Right lobe of liver (tissue), 6 donors: ENCODE data around the gene TMEM231. TPM values are rescaled to one million over a fixed set of nuclear protein-coding genes. Genes with fewer than 3 reads are reported as not detected.
A peak's percentile ranks its signal among the peaks of the same experiment; 100 is the strongest.

ENCODE experiments used
- ATAC-seq, 4 donors: fragments of 200-7000 bp; cut with Tn5 transposase; one replicate each; pipeline ENCODE4 v1.9.1; 2020; ENCODE audit warnings: mild to moderate bottlenecking in 4 of 4, moderate library complexity in 4 of 4
- DNase-seq, 3 donors: peaks; one replicate each; pipeline ENCODE4 v3.0.0-alpha.2; 2020
- H3K27ac ChIP-seq, 3 donors: fragments of 200-600 bp; one replicate each; pipeline ENCODE4 v1.8.0; 2022
- H3K27me3 ChIP-seq, 2 donors: fragments of 200-600 bp; one replicate each; pipeline ENCODE4 v1.8.0; 2022
- H3K36me3 ChIP-seq, 4 donors: fragments of 200-600 bp; sonication (generic) in 1 of 4; one replicate each; pipeline versions ENCODE4 v1.5.1 to v1.8.0; 2017 to 2022; ENCODE audit warnings: control low read depth in 1 of 4
- H3K4me1 ChIP-seq, 4 donors: fragments of 200-600 bp; sonication (generic) in 1 of 4; one replicate each; pipeline versions ENCODE4 v1.5.1 to v1.8.0; 2017 to 2022; ENCODE audit warnings: control low read depth in 1 of 4
- H3K4me3 ChIP-seq, 3 donors: fragments of 200-600 bp; one replicate each; pipeline ENCODE4 v1.8.0; 2022
- H3K9me3 ChIP-seq, 4 donors: fragments of 200-600 bp; sonication (generic) in 1 of 4; one replicate each; pipeline versions ENCODE4 v1.5.1 to v1.8.0; 2017 to 2022; ENCODE audit warnings: control low read depth in 1 of 4
- POLR2A ChIP-seq: fragments of 450-650 bp; IDR thresholded peaks from one replicate; pipeline ENCODE4 v1.6.1; 2017; ENCODE audit warnings: antibody characterized with exemption, mild to moderate bottlenecking
- WGBS: methylation state at CpG from one replicate; pipeline ENCODE4 v1.1.6; 2018; ENCODE audit warnings: low coverage, low lambda C conversion rate; ENCODE audit not compliant: insufficient coverage; ENCODE audit errors: missing lambda C conversion rate; 5-methylcytosine and 5-hydroxymethylcytosine counted together
- intact Hi-C, 2 donors: fragments of 100-400 bp; cut with DNase I; formaldehyde crosslinking; loops; one replicate each; pipeline versions ENCODE4 v1.11.2 to v1.14.1; 2022
- total RNA-seq, 6 experiments: library from RNA; depleted of rRNA in 2 of 6; stranded (reverse); fragments of >200 nt in 2 of 6; fragmentation: NEBNext Ultra II Directional in 3 of 6; extraction: Animal tissue kit (Norgen Biotek cat#: 25700) in 3 of 6; gene quantifications; one replicate each; pipeline versions ENCODE4 v1.1.0 to v1.2.4, GENCODE V29; 2016 to 2023
- TF ChIP-seq, protein P1 (sequence below), 4 donors: fragments of 200-600 bp in 3 of 4; fragments of 450-650 bp in 1 of 4; IDR thresholded peaks; one replicate each; pipeline versions ENCODE4 v1.5.1 to v1.8.0; 2016 to 2022; ENCODE audit warnings: antibody characterized with exemption in 4 of 4, mild to moderate bottlenecking in 2 of 4
- donor health status: DM: no; HTN: yes; CAD: no.
- donor health status: DM: no; HTN: no; CAD: no.
- donor health status: DM: no; HTN: no; CAD: no.
- donor health status: DM: no; HTN: yes; CAD: no.
- donor health status: DM: no; HTN: yes; CAD: no.

The TMEM231 gene
- total RNA-seq, 6 experiments from 2014 or later, result 0.98 to 2.1 (median 1.7) TPM

DNA sequence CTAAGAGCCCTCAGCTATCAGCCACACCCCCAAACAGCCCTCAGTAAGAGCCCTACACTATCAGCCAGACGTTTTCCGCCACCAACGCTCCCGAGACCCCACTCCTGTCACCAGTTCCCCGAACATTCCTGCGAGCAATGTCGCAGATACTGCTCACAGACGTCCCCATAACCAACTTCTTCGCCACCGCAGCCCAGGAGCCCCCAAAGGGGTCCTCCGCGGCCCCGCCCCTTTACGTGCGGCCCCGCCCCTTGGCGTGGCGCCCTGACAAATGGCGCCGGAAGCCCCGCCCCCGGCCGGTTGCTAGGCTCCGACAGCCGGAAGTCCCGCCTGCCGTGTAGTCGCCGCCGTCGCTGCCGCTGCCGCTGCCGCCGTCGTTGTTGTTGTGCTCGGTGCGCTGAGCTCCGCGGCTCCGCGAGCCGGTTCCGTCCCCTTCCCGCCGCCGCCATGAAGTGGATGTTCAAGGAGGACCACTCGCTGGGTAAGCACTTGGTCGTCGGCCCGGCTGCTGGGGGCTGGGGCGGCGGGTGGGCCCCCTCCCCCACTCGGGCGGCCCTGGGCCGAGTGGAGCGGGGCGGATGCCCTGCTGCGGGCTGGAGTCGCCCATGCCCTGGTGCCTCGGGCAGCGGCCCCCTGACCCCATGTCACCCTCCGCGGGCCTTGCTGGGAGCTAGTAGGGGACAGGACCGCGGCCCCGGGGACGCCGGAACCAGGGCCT is 10.1 kb upstream of the TMEM231 start, which contains the start of gene GABARAPL2:
GABARAPL2 (plus strand) TSS at position 340 of the 718 bp plus-strand sequence; CDS start at position 448, 108 bp downstream.
- H3K27me3 ChIP-seq, result no peaks in the 10 kb centered on the region
- peaks cover 0 to 17% (median 0%) of the 10 kb centered on the region in 4 donors for H3K4me1 ChIP-seq
- H3K9me3 ChIP-seq, result no peaks in the 10 kb centered on the region
- DNase-seq, result peak; percentile 87 to 89 (median 89)
- H3K27ac ChIP-seq, result peak within 1 kb of the TSS; percentile 64 to 83 (median 69)
- WGBS, result under 1% methylated on average over 29 of the region's 69 CpGs
- peak; percentile 89 to 96 (median 94) for ATAC-seq
- H3K36me3 ChIP-seq, result peaks cover 0 to 32% (median 6%) of the 10 kb centered on the region in 4 donors
- H3K4me3 ChIP-seq, result peak within 1 kb of the TSS; percentile 90 to 100 (median 99)
- TF ChIP-seq, protein P1, sequence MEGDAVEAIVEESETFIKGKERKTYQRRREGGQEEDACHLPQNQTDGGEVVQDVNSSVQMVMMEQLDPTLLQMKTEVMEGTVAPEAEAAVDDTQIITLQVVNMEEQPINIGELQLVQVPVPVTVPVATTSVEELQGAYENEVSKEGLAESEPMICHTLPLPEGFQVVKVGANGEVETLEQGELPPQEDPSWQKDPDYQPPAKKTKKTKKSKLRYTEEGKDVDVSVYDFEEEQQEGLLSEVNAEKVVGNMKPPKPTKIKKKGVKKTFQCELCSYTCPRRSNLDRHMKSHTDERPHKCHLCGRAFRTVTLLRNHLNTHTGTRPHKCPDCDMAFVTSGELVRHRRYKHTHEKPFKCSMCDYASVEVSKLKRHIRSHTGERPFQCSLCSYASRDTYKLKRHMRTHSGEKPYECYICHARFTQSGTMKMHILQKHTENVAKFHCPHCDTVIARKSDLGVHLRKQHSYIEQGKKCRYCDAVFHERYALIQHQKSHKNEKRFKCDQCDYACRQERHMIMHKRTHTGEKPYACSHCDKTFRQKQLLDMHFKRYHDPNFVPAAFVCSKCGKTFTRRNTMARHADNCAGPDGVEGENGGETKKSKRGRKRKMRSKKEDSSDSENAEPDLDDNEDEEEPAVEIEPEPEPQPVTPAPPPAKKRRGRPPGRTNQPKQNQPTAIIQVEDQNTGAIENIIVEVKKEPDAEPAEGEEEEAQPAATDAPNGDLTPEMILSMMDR (IDR thresholded peaks at IDR 0.05), result no peak
- TF ChIP-seq POLR2A, result peak; percentile 62
- intact Hi-C loops, result no loop called here

DNA sequence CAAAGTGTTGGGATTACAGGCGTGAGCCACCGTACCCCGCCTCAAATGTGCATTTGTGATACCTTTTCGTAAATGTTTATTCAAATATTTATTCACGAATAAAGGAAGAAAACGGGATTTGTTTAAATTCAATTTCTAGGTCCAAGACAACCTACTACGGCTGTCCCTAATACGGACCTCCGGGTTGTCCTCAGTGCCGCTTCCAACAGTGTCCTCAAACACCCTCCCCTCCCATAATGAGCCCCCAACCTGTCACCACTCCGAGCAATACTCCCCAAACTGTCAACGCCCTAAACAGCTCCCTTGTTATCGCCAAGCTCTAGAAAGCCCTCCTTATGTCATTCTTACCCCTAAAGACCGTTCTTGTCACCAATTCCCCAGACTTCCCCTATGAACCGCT is 9.6 kb upstream of the TMEM231 start:
- Histone ChIP-seq H3K4me1 (peaks cover 0 to 17% (median 0%) of the 10 kb centered on the region in 4 donors), H3K27me3 (no peaks in the 10 kb centered on the region), H3K4me3 (peak overlapping the region; percentile 90 to 100 (median 99)), H3K36me3 (peaks cover 0 to 27% (median 4%) of the 10 kb centered on the region in 4 donors), H3K9me3 (no peaks in the 10 kb centered on the region), H3K27ac (peak overlapping the region; percentile 30 to 83 (median 69))
- intact Hi-C loops, result no loop called here
- DNase-seq (no peak), ATAC-seq (peak in 1 of 4 donors; percentile 4)
- TF ChIP-seq, protein P1 (IDR thresholded peaks at IDR 0.05), result no peak
- TF ChIP-seq POLR2A, result no peak
- 7% methylated on average over 13 of the region's 15 CpGs for WGBS

DNA sequence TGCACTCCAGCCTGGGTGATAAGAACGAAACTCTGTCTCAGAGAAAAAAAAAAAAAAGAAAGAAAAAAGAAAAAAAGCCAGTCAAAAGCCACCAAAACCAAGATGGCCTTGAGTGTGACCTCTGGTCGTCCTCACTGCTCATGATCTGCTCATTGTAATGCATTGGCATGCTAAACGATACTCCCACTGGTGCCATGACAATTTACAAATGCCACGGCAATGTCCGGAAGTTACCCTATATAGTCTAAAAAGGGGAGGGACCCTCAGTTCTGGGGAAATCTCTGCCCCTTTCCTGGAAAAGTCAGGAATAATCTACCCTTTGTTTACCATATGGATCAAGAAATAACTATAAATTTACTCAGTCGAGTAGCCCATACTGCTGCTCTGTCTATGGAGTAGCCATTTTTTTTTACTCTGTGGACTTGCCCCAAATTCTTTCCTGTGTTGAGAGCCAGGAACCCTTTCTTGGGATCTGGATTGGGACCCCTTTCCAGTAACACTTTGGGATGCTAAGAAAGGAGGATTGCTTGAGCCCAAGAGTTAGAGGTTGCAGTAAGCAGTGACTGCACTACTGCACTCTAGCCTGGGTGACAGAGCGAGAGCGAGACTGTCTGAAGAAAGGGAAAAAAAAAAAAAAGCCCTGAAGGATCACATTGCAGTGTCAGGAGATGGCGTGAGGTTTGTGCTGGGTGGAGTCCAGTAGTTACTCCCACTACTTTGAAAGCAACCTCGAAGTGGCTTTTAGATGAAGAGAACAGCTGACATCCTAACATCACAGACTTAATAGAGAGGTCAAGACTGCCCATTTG is 3.7 kb upstream of the TMEM231 start:
- Histone ChIP-seq H3K9me3 (no peaks in the 10 kb centered on the region), H3K4me1 (peaks cover 0 to 5% (median 0%) of the 10 kb centered on the region in 4 donors), H3K4me3 (no peak overlapping the region), H3K27ac (no peak overlapping the region), H3K36me3 (no peaks in the 10 kb centered on the region), H3K27me3 (no peaks in the 10 kb centered on the region)
- intact Hi-C loops, result no loop called here
- TF ChIP-seq, protein P1 (IDR thresholded peaks at IDR 0.05), result no peak
- no peak for TF ChIP-seq POLR2A
- DNase-seq (no peak), ATAC-seq (no peak)
- 33% methylated on average over 7 of the region's 10 CpGs for WGBS

DNA sequence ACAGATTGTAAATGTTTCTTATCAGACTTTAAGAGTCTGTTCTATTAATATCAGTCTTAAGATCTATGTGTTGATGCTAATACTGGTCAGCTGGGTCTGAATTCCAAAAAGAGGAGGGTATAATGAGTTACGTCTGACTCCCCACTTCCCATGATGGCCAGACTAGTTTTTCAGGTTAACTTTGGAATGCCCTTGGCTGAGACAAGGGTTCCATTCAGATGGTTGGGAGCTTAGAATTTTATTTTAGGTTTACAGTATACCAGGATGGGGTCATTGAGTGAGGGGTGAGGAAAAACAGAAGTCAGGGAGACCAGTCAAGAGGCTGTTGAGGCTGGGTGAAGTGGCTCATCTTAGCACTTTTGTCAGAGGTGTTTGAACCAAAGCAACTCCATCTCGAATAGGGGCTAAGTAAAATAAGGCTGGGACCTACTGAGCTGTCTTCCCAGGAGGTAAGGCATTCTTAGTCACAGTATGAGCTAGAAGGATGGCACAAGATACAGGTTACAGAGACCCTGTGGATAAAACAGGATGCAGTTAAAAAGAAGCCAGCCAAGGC is 2.9 kb upstream of the TMEM231 start:
- TF ChIP-seq, protein P1 (IDR thresholded peaks at IDR 0.05), result no peak
- no peak for TF ChIP-seq POLR2A
- Histone ChIP-seq H3K36me3 (no peaks in the 10 kb centered on the region), H3K4me3 (no peak overlapping the region), H3K27ac (no peak overlapping the region), H3K9me3 (no peaks in the 10 kb centered on the region), H3K27me3 (no peaks in the 10 kb centered on the region), H3K4me1 (peaks cover 0 to 6% (median 0%) of the 10 kb centered on the region in 4 donors)
- 56% methylated on average over 2 of the region's 2 CpGs for WGBS
- DNase-seq, result no peak
- intact Hi-C loops, result no loop called here
- no peak for ATAC-seq
